Measurements from ENCODE around the gene COPB2.

The COPB2 gene

DNA sequence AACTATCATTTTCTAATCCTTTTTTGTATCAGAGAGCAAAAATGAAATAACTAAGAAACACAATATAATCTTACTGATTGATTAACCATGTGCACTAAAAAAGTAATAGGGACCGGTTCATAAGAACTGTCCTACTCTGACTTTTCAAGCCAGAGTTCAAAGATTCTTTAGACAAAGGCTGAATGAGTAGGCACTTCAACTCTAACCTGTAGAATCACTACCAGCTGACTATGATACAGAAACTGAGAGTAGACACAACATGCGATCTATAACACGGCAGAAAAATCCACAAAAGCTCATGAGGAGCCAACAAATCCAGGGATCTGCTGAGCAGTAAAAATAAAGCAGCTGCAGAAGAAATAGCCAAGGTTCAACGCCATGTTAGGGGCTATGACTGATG lies 8.9 kb downstream of the COPB2 start:
- peaks cover 50% of the 10 kb centered on the region for H3K79me2 ChIP-seq (ENCODE audit: control insufficient read depth, low read length)
- peaks cover 12% of the 10 kb centered on the region for H3K4me1 ChIP-seq (ENCODE audit: control insufficient read depth, low read length)
- no peaks in the 10 kb centered on the region for H3K27me3 ChIP-seq (ENCODE audit: control insufficient read depth, low read length)
- H4K20me1 ChIP-seq (ENCODE audit: control insufficient read depth, insufficient read depth, low read depth, low read length) = peaks cover 5% of the 10 kb centered on the region; the same call in 1 of the 2 replicates
- H3K4me2 ChIP-seq (ENCODE audit: low read length) = no peak overlapping the region
- H3F3A ChIP-seq (ENCODE audit: control insufficient read depth, insufficient read depth) = no peaks in the 10 kb centered on the region
- no peaks in the 10 kb centered on the region for H3K9me2 ChIP-seq (replicated peaks; ENCODE audit: control insufficient read depth, low read length)
- TF ChIP-seq EZH2phosphoT487 (IDR thresholded peaks at IDR 0.05; ENCODE audit: borderline replicate concordance, low read length) = no peak
- TF ChIP-seq, protein P1, sequence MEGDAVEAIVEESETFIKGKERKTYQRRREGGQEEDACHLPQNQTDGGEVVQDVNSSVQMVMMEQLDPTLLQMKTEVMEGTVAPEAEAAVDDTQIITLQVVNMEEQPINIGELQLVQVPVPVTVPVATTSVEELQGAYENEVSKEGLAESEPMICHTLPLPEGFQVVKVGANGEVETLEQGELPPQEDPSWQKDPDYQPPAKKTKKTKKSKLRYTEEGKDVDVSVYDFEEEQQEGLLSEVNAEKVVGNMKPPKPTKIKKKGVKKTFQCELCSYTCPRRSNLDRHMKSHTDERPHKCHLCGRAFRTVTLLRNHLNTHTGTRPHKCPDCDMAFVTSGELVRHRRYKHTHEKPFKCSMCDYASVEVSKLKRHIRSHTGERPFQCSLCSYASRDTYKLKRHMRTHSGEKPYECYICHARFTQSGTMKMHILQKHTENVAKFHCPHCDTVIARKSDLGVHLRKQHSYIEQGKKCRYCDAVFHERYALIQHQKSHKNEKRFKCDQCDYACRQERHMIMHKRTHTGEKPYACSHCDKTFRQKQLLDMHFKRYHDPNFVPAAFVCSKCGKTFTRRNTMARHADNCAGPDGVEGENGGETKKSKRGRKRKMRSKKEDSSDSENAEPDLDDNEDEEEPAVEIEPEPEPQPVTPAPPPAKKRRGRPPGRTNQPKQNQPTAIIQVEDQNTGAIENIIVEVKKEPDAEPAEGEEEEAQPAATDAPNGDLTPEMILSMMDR (IDR thresholded peaks at IDR 0.05; ENCODE audit: low read depth, low read length, poor library complexity, severe bottlenecking) = no peak
- H3K9me3 ChIP-seq (ENCODE audit: control insufficient read depth, insufficient read depth, low read length) = no peaks in the 10 kb centered on the region
- peaks cover 62% of the 10 kb centered on the region for H3K36me3 ChIP-seq (ENCODE audit: control insufficient read depth, low read length)
- no peak overlapping the region for H3K4me3 ChIP-seq (ENCODE audit: low read length)
- no peak overlapping the region for H3K27ac ChIP-seq (ENCODE audit: low read depth, low read length)

DNA sequence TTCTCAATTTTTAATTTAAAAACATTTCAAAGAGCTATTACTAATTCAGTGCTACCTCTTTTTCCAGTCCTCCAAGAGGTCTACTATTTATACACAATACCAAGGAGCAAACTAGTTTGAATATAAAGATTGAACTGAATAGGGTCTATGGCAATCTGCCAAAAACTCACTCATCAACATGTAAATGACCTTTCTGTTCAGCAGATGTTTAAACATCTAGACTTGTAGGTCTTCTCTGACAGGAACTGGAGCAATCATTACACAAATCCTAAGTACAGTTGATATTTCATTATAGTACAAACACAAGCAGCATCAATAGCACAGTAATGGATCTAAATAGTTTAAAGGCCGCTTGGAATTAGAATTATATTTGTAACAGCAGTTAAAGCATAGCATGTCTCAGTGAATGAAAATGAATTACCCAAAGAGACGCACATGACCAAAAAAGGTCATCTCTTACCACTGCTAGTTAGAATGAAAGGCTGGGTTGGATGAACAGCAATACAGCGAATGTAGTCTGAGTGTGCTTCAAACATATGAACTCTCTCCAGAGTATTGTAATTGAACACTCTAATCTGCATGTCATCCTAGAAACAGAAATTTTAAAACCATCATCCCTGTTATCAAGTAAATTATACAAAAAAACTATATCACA lies 10.7 kb downstream of the COPB2 start:
- H3F3A ChIP-seq (ENCODE audit: control insufficient read depth, insufficient read depth) = no peaks in the 10 kb centered on the region
- no peaks in the 10 kb centered on the region for H3K27me3 ChIP-seq (ENCODE audit: control insufficient read depth, low read length)
- no peaks in the 10 kb centered on the region for H3K9me3 ChIP-seq (ENCODE audit: control insufficient read depth, insufficient read depth, low read length)
- no peak overlapping the region for H3K4me3 ChIP-seq (ENCODE audit: low read length)
- no peaks in the 10 kb centered on the region for H3K9me2 ChIP-seq (replicated peaks; ENCODE audit: control insufficient read depth, low read length)
- H3K36me3 ChIP-seq (ENCODE audit: control insufficient read depth, low read length) = peaks cover 80% of the 10 kb centered on the region
- H3K79me2 ChIP-seq (ENCODE audit: control insufficient read depth, low read length) = peaks cover 31% of the 10 kb centered on the region
- no peak overlapping the region for H3K27ac ChIP-seq (ENCODE audit: low read depth, low read length)
- peaks cover 5% of the 10 kb centered on the region; the same call in 1 of the 2 replicates for H4K20me1 ChIP-seq (ENCODE audit: control insufficient read depth, insufficient read depth, low read depth, low read length)
- H3K4me2 ChIP-seq (ENCODE audit: low read length) = no peak overlapping the region
- peaks cover 12% of the 10 kb centered on the region for H3K4me1 ChIP-seq (ENCODE audit: control insufficient read depth, low read length)
- TF ChIP-seq, protein P1 (IDR thresholded peaks at IDR 0.05; ENCODE audit: low read depth, low read length, poor library complexity, severe bottlenecking) = no peak
- no peak for TF ChIP-seq EZH2phosphoT487 (IDR thresholded peaks at IDR 0.05; ENCODE audit: borderline replicate concordance, low read length)

DNA sequence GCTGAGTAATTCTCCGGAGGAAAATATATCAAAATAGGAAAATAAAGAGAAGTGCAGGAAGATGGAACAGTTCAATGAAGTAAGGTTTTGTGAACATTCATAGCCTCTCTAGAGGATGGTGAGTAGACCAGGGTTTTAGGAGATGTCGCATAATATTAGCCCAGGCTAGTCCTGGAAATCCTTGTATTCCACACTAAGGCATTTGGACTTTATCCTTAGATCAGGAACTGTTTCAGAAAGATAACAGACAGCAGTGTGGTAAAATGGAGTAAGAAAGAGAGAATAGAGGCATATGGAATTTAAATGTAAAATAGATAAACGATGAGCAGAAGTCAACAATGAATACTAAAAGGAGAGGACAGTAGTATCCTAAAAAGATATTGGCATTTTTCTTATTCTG lies 12.1 kb downstream of the COPB2 start:
- TF ChIP-seq EZH2phosphoT487 (IDR thresholded peaks at IDR 0.05; ENCODE audit: borderline replicate concordance, low read length) = no peak
- TF ChIP-seq, protein P1 (IDR thresholded peaks at IDR 0.05; ENCODE audit: low read depth, low read length, poor library complexity, severe bottlenecking) = no peak

More for the DNA sequence above, 12.1 kb downstream of the COPB2 start:
- H3K79me2 ChIP-seq (ENCODE audit: control insufficient read depth, low read length) = peaks cover 21% of the 10 kb centered on the region
- H3K27me3 ChIP-seq (ENCODE audit: control insufficient read depth, low read length) = no peaks in the 10 kb centered on the region
- peaks cover 5% of the 10 kb centered on the region; the same call in 1 of the 2 replicates for H4K20me1 ChIP-seq (ENCODE audit: control insufficient read depth, insufficient read depth, low read depth, low read length)
- no peak overlapping the region for H3K4me2 ChIP-seq (ENCODE audit: low read length)
- peaks cover 12% of the 10 kb centered on the region for H3K4me1 ChIP-seq (ENCODE audit: control insufficient read depth, low read length)
- H3K9me2 ChIP-seq (replicated peaks; ENCODE audit: control insufficient read depth, low read length) = no peaks in the 10 kb centered on the region
- no peak overlapping the region for H3K4me3 ChIP-seq (ENCODE audit: low read length)
- no peaks in the 10 kb centered on the region for H3K9me3 ChIP-seq (ENCODE audit: control insufficient read depth, insufficient read depth, low read length)
- peaks cover 82% of the 10 kb centered on the region for H3K36me3 ChIP-seq (ENCODE audit: control insufficient read depth, low read length)
- no peaks in the 10 kb centered on the region for H3F3A ChIP-seq (ENCODE audit: control insufficient read depth, insufficient read depth)
- no peak overlapping the region for H3K27ac ChIP-seq (ENCODE audit: low read depth, low read length)
